LNCAP (cell line): ENCODE results near the gene ZBTB48.

ENCODE experiments used
- CTCF ChIP-seq: fragments of 450-650 bp; IDR thresholded peaks from 2 replicates; pipeline ENCODE4 v1.5.1; 2017; ENCODE audit warnings: mild to moderate bottlenecking

ZBTB48 gene

GRCh38 chr1:6638226-6638625 is 58.4 kb downstream of the ZBTB48 start:
- TF ChIP-seq CTCF: no peak
